ENCODE data around the gene USP25. TPM values are rescaled to one million over a fixed set of nuclear protein-coding genes. Genes with fewer than 3 reads are reported as not detected.
A peak's percentile ranks its signal among the peaks of the same experiment; 100 is the strongest.

The USP25 gene
- total RNA-seq, 1 donor from 2014 or later, result 48.4 TPM

- intact Hi-C loops (cut with DNase I), result no loop called here
- DNase-seq (ENCODE audit: missing footprints) (no peak), ATAC-seq (no peak)
Measured at GRCh38 chr21:15874615-15875014, 144.8 kb downstream of the USP25 start.

- intact Hi-C loops (cut with DNase I), result no loop called here
- DNase-seq (ENCODE audit: missing footprints) (no peak), ATAC-seq (no peak)
Measured at GRCh38 chr21:15875286-15875685, 145.5 kb downstream of the USP25 start.

DNA sequence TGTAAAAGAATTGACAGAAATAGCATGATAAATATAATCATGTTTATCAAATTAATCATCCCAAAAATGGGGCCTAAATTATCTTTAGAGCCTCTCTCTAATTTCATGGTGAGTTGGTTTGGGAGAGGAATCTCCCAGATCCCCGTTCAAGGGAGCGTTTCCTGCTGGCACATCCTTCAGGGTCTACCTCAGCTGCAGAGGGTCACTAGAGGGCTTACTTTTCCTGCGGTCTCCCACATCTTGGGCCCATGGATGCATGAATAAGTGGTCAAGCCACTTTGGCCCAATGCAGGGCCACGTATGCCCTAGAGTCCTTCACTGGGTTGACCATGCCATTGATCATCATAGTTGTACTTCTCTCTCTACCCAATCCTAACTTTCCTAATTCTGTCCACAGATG, 164.1 kb downstream of the USP25 start:
- intact Hi-C loops (cut with DNase I), result no loop called here
- no peak for ATAC-seq
- no peak for DNase-seq (ENCODE audit: missing footprints)

GRCh38 chr21:15894596-15894995, 164.8 kb downstream of the USP25 start:
- DNase-seq (ENCODE audit: missing footprints) (no peak), ATAC-seq (no peak)
- intact Hi-C loops (cut with DNase I), result no loop called here

DNA sequence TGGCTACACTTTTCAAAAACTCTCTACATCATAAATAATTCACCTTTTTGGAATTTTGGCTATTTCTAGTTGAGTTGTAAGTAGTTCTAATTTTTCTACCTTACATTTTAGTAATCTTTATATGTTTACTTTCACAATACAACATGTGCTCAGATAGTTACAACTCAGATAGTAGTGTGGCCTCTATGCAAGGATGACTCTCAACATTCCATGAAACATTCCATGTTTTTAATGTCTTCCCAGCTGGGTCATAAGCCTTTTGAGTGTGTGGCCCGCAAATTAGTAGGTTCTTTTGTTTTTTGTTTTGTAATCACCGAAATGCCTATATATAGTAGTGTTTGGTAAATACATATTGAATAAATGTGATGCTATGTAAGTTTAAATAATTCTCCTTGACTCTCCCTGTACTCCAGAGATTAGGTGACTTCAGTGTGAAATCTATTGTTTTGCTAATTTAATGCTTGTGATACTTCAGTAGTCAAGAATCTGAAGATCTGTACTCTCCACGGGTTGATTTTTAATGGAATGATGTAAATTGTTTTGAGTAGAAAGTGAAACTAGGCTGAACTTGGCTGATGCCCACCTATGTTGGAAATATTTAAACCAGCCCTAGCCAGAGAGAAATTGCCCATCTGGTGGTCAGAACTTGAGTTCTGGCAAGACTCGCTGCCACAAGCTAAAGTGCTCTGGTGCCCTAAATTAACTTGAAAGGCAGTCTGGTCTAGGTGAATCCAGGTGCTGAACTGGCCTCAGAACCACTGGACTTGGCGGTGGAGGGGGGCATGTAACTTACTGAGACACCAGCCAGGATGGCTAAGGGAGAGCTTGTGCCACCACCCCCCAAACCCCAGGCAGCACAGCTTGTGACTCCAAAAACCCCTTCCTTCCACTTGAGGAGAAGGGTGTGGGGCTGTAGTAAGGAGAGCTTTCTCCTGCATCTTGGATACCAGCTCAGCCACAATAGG, 165.6 kb downstream of the USP25 start:
- DNase-seq (ENCODE audit: missing footprints) (peak; percentile 49), ATAC-seq (peak; percentile 26)
- intact Hi-C loops (cut with DNase I), result no loop called here

DNA sequence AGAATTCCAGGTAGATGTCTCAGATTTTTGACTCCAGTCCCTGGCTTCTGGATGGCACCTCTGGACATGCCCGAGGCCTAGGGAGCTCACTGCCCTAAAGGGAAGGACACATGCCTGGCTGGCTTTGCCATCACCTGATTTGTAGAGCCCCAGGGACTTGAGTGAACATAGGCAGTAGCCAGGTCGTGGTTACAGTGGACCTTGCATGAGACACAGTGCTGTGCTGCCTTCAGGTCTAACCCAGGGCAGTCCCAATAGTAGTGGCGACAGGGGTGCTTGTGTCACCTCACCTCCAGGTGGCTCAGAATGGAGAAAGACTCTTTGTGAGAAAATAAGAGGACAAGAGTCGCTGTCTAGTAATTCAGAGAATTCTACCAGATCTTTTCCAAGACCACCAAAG, 166.7 kb downstream of the USP25 start:
- no peak for ATAC-seq
- DNase-seq (ENCODE audit: missing footprints), result no peak
- intact Hi-C loops (cut with DNase I), result no loop called here

- DNase-seq (ENCODE audit: missing footprints) (no peak), ATAC-seq (no peak)
- intact Hi-C loops (cut with DNase I), result no loop called here
Measured at GRCh38 chr21:15904389-15904788, 174.6 kb downstream of the USP25 start.

GRCh38 chr21:15908187-15908586, 178.4 kb downstream of the USP25 start:
- intact Hi-C loops (cut with DNase I), result no loop called here
- DNase-seq (ENCODE audit: missing footprints) (no peak), ATAC-seq (no peak)

GRCh38 chr21:15928196-15928595, 198.4 kb downstream of the USP25 start:
- DNase-seq (ENCODE audit: missing footprints) (no peak), ATAC-seq (no peak)
- intact Hi-C loops (cut with DNase I), result no loop called here

DNA sequence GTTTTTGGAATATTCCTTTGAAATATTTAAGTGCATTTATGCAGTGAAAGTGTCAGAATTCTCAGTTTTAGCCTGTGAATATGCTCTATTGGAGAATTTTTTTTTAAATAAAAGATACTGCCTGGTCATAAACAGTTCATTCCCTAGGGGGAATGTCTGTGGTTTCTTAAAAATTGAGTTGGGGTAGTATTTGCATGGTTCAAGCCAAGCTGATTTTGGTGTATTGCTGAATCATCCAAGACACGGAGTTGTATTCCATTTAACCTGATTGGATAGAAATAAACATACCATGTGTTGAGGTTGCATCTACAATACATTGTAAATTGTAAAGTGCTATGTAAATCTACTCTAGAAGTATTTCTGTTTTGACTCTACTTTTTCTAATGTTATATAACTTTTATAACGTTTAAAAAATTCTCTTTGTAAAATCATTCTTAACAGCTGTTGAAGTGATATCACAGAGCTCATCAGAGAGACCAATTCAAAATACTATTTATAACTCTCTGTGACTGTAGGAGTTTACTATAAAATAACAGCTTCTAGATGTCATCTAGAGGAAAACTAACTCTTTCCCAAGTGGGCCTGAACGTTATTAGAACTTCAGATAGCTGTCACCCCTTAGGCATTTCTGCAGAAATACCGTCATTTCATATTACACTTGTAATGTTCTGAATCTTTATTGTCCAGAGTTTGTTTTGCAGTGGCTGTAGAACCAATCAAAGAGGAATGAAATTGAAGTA, 199.1 kb downstream of the USP25 start:
- no peak for ATAC-seq
- intact Hi-C loops (cut with DNase I), result no loop called here
- DNase-seq (ENCODE audit: missing footprints), result no peak

- intact Hi-C loops (cut with DNase I), result no loop called here
- ATAC-seq (no peak), DNase-seq (ENCODE audit: missing footprints) (no peak)
Measured at GRCh38 chr21:15929536-15929935, 199.8 kb downstream of the USP25 start.
